Spleen (tissue), 11 donors: ENCODE data around the gene KCNC4. TPM values are rescaled to one million over a fixed set of nuclear protein-coding genes. Genes with fewer than 3 reads are reported as not detected.

Source experiments
- DNase-seq: peaks from one replicate; pipeline ENCODE4 v3.0.0-alpha.2; 2020
- H3K27ac ChIP-seq, 8 donors: fragments of 200-600 bp; sonication (generic) in 7 of 8; 1 replicate in 4 of 8; 2 replicates in 4 of 8; pipeline versions ENCODE4 v1.5.0 to v1.8.0; 2016 to 2021; ENCODE audit warnings: inconsistent platforms in 4 of 8, mild to moderate bottlenecking in 4 of 8, moderate library complexity in 1 of 8
- H3K27me3 ChIP-seq, 7 donors: fragments of 200-600 bp; sonication (generic) in 6 of 7; replicated peaks in 1 of 7; 1 replicate in 4 of 7; 2 replicates in 3 of 7; pipeline versions ENCODE4 v1.5.0 to v1.8.0; 2016 to 2021; ENCODE audit warnings: inconsistent platforms in 3 of 7, mild to moderate bottlenecking in 1 of 7
- H3K36me3 ChIP-seq, 6 donors: fragments of 200-600 bp; sonication (generic) in 5 of 6; 1 replicate in 4 of 6; 2 replicates in 2 of 6; pipeline versions ENCODE4 v1.5.0 to v1.8.0; 2016 to 2021; ENCODE audit warnings: inconsistent platforms in 2 of 6
- H3K4me1 ChIP-seq, 6 donors: fragments of 200-600 bp; sonication (generic) in 5 of 6; 1 replicate in 3 of 6; 2 replicates in 3 of 6; pipeline versions ENCODE4 v1.5.0 to v1.8.0; 2016 to 2021; ENCODE audit warnings: inconsistent platforms in 3 of 6
- H3K4me3 ChIP-seq, 8 donors: fragments of 200-600 bp; sonication (generic) in 7 of 8; 1 replicate in 4 of 8; 2 replicates in 4 of 8; pipeline versions ENCODE4 v1.5.0 to v1.8.0; 2016 to 2021; ENCODE audit warnings: inconsistent platforms in 4 of 8, mild to moderate bottlenecking in 4 of 8, moderate library complexity in 2 of 8
- H3K9me3 ChIP-seq, 8 donors: fragments of 200-600 bp; sonication (generic) in 7 of 8; 1 replicate in 4 of 8; 2 replicates in 4 of 8; pipeline versions ENCODE4 v1.5.0 to v1.8.0; 2016 to 2021; ENCODE audit warnings: inconsistent platforms in 4 of 8
- POLR2A ChIP-seq, 3 donors: fragments of 450-650 bp; IDR thresholded peaks; one replicate each; pipeline ENCODE4 v1.5.1; 2017; ENCODE audit warnings: antibody characterized with exemption in 3 of 3, mild to moderate bottlenecking in 1 of 3
- POLR2AphosphoS5 ChIP-seq, 3 donors: sonication (generic); formaldehyde crosslinking; IDR thresholded peaks; one replicate each; pipeline ENCODE4 v1.5.1; 2017; ENCODE audit warnings: antibody characterized with exemption in 3 of 3
- WGBS, 5 donors: extraction: QIAGEN DNeasy Blood & Tissue Kit in 3 of 5; methylation state at CpG; one replicate each; pipeline versions ENCODE4 v1.1.5 to v1.1.7; 2013 to 2018; 5-methylcytosine and 5-hydroxymethylcytosine counted together
- intact Hi-C: fragments of 100-400 bp; cut with DNase I; formaldehyde crosslinking; loops from one replicate; pipeline ENCODE4 v1.15.0; 2023; ENCODE audit warnings: low total_unique reads
- polyA plus RNA-seq, 3 donors: library from polyadenylated mRNA; stranded (reverse); fragments of 200-250 nt; gene quantifications; one replicate each; pipeline ENCODE4 v1.2.1, GENCODE V29; 2013
- total RNA-seq, 7 donors: library from RNA; depleted of rRNA in 3 of 7; stranded (reverse); fragments of >200 nt in 3 of 7; fragmentation: NEBNext Ultra II Directional in 4 of 7; extraction: Animal tissue kit (Norgen Biotek cat#: 25700) in 4 of 7; gene quantifications; one replicate each; pipeline versions ENCODE4 v1.1.0 to v1.2.1, GENCODE V29; 2016 to 2021
- TF ChIP-seq, protein P1 (sequence below), 11 experiments: fragments of 200-600 bp in 7 of 11; fragments of 450-650 bp in 4 of 11; sonication (generic) in 4 of 11; IDR thresholded peaks in 8 of 11; conservative IDR thresholded peaks in 3 of 11; 1 replicate in 7 of 11; 2 replicates in 4 of 11; pipeline versions ENCODE4 v1.4.0 to v1.8.0; 2016 to 2021; ENCODE audit warnings: antibody characterized with exemption in 11 of 11, inconsistent platforms in 4 of 11, mild to moderate bottlenecking in 1 of 11
- donor health status: healthy with polysubstance abuse.
- donor health status: DM: no; HTN: no; CAD: no; lungs with moderate emphysema.
- donor health status: DM: no; HTN: no; CAD: no.
- donor health status: Bipolar disorder and iron deficiency.
- donor health status: healthy.
- donor health status: DM: no; HTN: no; CAD: no.
- donor health status: DM: yes; HTN: yes; CAD: no.

Gene KCNC4
- total and polyA plus RNA-seq, 10 donors = 1.4 to 22.1 (median 10.2) TPM

DNA sequence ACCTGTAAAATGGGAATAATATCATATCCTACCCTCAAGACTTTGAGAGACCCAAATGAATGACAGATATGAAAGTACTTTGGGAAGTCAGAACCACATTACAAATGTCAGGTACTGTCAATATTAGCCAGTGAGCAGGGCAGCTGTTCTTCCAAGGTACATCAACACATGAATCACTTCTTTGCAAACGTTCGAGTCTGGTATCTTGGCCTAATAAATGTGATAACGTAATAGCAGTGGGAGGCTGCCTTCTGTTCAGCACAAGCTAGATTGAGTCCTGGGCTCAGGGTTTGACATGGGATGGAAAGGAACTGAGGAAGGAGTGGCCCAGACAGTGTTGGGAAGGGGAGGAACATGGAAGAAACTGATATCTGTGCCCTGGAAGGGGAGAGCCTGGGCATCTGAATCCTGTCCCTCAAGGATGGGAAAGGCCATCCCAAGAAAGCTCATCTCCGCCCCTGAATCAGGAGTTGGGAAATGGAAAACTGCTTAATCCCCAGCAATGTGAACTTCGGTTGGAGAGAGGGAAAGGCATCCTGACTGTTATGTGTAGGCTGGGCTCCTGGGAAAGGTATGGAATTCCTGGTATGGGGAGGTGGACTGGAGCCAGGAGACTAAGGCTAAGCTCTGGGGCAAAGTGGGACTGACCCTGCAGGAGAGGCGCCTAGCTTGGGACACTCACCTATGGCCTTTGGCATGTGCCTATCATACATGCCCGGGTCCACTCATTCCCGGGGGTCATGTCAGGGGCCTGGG, 14.3 kb downstream of the KCNC4 start:
- no peaks in the 10 kb centered on the region for H3K27me3 ChIP-seq
- TF ChIP-seq POLR2A (IDR thresholded peaks at IDR 0.05) (no peak), POLR2AphosphoS5 (IDR thresholded peaks at IDR 0.05) (no peak)
- TF ChIP-seq, protein P1, sequence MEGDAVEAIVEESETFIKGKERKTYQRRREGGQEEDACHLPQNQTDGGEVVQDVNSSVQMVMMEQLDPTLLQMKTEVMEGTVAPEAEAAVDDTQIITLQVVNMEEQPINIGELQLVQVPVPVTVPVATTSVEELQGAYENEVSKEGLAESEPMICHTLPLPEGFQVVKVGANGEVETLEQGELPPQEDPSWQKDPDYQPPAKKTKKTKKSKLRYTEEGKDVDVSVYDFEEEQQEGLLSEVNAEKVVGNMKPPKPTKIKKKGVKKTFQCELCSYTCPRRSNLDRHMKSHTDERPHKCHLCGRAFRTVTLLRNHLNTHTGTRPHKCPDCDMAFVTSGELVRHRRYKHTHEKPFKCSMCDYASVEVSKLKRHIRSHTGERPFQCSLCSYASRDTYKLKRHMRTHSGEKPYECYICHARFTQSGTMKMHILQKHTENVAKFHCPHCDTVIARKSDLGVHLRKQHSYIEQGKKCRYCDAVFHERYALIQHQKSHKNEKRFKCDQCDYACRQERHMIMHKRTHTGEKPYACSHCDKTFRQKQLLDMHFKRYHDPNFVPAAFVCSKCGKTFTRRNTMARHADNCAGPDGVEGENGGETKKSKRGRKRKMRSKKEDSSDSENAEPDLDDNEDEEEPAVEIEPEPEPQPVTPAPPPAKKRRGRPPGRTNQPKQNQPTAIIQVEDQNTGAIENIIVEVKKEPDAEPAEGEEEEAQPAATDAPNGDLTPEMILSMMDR (IDR thresholded peaks at IDR 0.05 in 8 of 11, conservative IDR thresholded peaks at IDR 0.05 in 3 of 11) = no peak
- peaks cover 0 to 77% (median 12%) of the 10 kb centered on the region in 6 donors for H3K36me3 ChIP-seq
- intact Hi-C loops = no loop called here
- H3K4me3 ChIP-seq = no peak overlapping the region
- H3K4me1 ChIP-seq = peaks cover 0 to 5% (median 0%) of the 10 kb centered on the region in 6 donors
- 85 to 93% (median 90%) methylated on average over 8 of the region's 8 CpGs for WGBS, 5 donors
- DNase-seq = no peak
- no peaks in the 10 kb centered on the region for H3K9me3 ChIP-seq
- H3K27ac ChIP-seq = no peak overlapping the region

DNA sequence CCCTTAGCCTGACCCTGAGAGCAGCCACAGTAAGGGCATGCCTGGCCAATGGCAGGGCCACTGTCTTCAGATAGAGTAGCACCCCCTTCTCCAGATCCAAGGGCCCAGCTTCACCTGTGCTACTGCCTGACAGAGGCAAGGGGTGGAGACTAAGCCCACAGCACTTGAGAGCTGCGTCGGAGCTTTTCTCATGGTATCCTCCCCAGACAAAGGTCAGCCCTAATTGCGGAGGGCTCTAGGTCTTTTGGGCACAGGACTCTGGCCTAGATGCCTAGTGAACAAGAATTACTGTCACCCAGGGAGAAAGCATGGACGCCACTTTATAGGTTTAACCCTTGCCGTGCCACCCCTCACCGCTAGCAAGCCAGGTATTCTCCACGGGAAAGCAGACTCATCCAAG, 15.1 kb downstream of the KCNC4 start:
- Histone ChIP-seq H3K36me3 (peaks cover 0 to 81% (median 16%) of the 10 kb centered on the region in 6 donors), H3K27me3 (no peaks in the 10 kb centered on the region), H3K4me3 (no peak overlapping the region), H3K9me3 (no peaks in the 10 kb centered on the region), H3K4me1 (peaks cover 0 to 7% (median 0%) of the 10 kb centered on the region in 6 donors), H3K27ac (no peak overlapping the region)
- DNase-seq = no peak
- intact Hi-C loops = no loop called here
- no peak for TF ChIP-seq POLR2A (IDR thresholded peaks at IDR 0.05)
- TF ChIP-seq, protein P1 (IDR thresholded peaks at IDR 0.05 in 8 of 11, conservative IDR thresholded peaks at IDR 0.05 in 3 of 11) = no peak
- TF ChIP-seq POLR2AphosphoS5 (IDR thresholded peaks at IDR 0.05) = no peak
- WGBS, 5 donors = 63 to 81% (median 76%) methylated on average over 7 of the region's 7 CpGs

DNA sequence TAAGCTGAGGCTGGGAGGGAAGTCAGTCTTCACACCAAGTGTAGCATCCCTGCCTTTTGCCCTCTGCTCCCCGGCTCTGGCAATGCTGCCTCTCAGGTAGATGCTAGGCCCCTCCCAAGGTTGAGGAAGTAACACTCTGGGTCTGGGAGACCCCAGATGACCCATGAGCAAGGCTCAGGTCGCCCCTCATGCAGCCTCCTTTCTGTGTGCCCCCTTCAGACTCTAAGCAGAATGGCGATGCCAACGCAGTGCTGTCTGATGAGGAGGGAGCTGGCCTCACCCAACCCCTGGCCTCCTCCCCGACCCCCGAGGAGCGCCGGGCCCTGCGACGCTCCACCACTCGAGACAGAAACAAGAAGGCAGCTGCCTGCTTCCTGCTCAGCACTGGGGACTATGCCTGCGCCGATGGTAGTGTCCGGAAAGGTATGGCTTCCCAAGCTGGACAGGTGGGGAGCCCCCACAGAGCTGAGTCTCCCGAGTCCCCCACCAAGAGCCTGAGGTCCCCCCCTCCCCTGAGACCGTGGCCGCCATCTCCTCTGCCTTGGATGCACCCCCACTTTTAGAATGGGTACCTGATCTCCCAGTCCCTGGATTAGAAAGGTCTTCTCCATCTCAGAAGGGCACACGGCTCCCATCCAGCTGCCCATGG, 15.8 kb downstream of the KCNC4 start:
- peaks cover 0 to 7% (median 0%) of the 10 kb centered on the region in 6 donors for H3K4me1 ChIP-seq
- TF ChIP-seq, protein P1 (IDR thresholded peaks at IDR 0.05 in 8 of 11, conservative IDR thresholded peaks at IDR 0.05 in 3 of 11) = no peak
- no peak for TF ChIP-seq POLR2AphosphoS5 (IDR thresholded peaks at IDR 0.05)
- TF ChIP-seq POLR2A (IDR thresholded peaks at IDR 0.05) = no peak
- WGBS, 5 donors = 91 to 98% (median 93%) methylated on average over 14 to 18 of the region's 18 CpGs
- intact Hi-C loops = no loop called here
- no peak overlapping the region for H3K4me3 ChIP-seq
- DNase-seq = no peak
- no peaks in the 10 kb centered on the region for H3K9me3 ChIP-seq
- H3K27ac ChIP-seq = no peak overlapping the region
- peaks cover 0 to 88% (median 16%) of the 10 kb centered on the region in 6 donors for H3K36me3 ChIP-seq
- H3K27me3 ChIP-seq = no peaks in the 10 kb centered on the region

DNA sequence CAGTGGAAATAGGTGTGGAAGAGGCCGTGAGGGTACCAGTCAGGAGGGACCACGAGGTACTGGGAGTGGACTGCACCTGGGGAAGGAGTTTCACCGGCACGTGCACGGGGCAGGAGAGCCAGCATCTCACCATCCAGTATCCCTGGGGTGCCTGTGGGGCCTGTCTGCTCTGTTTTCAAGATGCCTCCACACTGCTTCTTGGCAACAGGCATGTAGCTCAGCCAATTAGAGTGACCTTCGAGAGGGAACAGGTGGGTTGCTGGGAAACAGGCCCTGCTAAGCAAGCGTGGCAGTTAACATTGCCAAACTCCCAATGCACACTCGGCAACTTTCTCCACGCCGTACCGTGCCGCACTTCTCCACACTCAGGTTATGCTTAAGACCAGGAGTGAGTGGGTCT, 17.7 kb downstream of the KCNC4 start:
- peaks cover 0 to 7% (median 0%) of the 10 kb centered on the region in 6 donors for H3K4me1 ChIP-seq
- H3K36me3 ChIP-seq = peaks cover 0 to 92% (median 23%) of the 10 kb centered on the region in 6 donors
- no peak overlapping the region for H3K27ac ChIP-seq
- 92 to 97% (median 95%) methylated on average over 11 to 12 of the region's 12 CpGs for WGBS, 5 donors
- H3K9me3 ChIP-seq = no peaks in the 10 kb centered on the region
- intact Hi-C loops = no loop called here
- H3K27me3 ChIP-seq = no peaks in the 10 kb centered on the region
- no peak overlapping the region for H3K4me3 ChIP-seq
- no peak for DNase-seq
- TF ChIP-seq POLR2AphosphoS5 (IDR thresholded peaks at IDR 0.05) (no peak), POLR2A (IDR thresholded peaks at IDR 0.05) (no peak)
- TF ChIP-seq, protein P1 (IDR thresholded peaks at IDR 0.05 in 8 of 11, conservative IDR thresholded peaks at IDR 0.05 in 3 of 11) = no peak
